ENCODE data around the gene KRABD2.
A peak's percentile ranks its signal among the peaks of the same experiment; 100 is the strongest.
"Not testable (repeated sequence)": the region's sequence is repeated elsewhere in the genome, so short reads cannot be mapped to it uniquely, and the experiment has no call there.

KRABD2 gene

DNA sequence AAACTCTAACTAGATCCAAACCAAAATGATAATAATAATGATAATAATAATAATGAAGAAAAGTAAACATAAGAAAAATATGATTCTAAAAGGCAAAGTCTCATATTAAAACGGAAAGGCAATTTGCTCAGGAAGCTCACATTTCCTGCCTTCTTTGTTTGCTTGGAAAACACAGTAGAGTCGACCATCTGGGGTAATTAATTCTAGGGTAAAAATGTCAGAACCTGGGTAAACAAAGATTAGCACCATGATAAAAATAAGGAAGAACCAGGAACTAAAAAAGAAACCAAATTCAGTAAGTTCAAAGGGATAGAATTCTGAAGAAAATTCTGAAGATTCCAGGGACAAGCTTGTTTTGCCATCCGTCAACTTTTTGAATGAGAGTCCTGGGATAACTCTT, 16.2 kb downstream of the KRABD2 start:
- peak in 1 of 3 experiments; percentile 46 for DNase-seq

DNA sequence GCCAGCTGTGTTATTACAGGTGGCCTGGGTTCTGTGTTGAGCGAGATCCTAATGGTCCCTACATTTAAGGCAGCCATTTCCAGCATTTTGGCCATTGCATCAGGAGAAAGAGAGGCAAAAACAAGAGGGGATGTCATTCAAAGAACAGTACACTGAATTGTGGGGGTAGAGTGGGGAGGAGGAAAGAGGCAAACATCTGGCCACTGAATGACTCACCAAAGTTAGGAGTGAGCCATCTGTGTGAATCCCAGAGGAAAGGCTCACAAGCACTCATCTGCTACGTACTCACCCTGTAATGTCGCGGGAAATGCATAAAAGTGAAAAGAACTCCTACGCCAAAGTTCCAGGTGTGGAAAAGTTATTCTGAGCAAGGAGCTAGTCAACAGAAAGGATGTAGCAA, 16.7 kb downstream of the KRABD2 start:
- DNase-seq, result peak in 2 of 3 experiments; percentile 4 to 46

DNA sequence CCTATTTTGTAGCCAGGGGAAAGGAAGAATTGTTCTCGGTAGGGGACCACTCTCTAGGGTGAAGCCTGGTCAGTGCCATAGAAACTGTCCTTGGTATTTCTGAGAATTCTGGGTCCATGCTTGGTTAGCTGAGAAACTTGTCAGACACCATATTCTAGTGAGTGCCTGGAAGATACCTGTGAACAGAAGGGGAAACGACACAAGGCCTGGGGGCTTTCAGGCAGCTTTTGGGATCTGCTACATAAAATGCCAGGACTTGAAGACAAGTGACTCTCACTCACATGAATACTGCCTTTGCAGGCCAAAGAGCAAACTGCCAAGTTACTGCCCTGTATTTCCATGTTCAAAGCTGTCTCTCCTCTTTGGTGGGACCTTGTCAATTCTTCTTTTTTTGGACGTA, 18.6 kb downstream of the KRABD2 start:
- no peak for DNase-seq

DNA sequence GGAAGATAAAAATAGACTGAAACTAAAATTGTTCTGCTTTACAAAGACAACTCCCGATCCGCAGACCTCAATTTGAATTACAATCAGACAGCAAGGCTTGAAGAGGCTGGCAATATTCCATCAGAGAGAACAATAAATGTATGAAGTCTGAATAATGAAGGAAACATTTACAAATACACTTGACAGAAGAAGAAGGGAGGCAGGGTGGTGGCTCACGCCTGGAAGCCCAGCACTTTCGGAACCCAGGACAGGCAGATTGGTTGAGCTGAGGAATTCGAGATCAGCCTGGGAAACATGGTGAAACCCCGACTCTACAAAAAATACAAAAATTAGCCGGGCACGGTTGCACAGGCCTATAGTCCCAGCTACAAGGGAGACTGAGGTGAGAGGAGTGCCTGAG, 22.3 kb downstream of the KRABD2 start:
- no peak for DNase-seq

DNA sequence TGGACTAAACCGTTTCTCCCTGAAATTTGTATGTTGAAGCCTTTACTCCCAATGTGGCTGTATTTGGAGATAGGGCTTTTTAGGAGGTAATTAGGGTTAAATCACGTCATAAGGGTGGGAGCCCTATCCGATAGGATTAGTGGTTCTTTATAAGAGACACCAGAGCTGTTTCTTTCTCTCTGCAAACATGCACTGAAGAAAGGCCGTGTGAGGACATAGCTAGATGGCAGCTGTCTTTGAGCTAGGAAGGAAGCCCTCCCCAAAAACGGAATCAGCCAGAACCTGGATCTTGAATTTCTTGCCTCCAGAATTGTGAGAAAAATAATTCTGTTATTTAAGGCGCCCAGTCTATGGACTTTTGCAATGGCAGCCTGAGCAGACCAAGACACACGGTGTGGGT, 22.8 kb downstream of the KRABD2 start:
- DNase-seq, result no peak

DNA sequence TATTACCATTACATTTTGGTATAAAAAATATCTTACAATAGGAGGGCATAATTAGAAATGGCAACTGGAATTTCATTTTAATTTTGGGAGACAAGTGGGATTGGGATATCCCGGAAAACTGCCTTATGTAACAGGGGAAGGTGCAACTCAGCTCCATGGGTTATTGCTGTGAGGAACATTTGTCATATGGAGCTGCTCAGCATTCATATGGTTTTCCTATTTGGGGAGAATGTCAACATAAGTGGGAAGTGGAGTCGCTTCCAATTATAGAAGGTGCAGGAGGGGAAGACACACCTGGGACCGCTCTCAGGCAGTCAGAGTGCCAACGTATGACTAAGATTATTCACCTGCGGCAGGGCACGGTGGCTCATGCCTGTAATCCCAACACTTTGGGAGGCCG, 26.2 kb downstream of the KRABD2 start:
- DNase-seq, result no peak

DNA sequence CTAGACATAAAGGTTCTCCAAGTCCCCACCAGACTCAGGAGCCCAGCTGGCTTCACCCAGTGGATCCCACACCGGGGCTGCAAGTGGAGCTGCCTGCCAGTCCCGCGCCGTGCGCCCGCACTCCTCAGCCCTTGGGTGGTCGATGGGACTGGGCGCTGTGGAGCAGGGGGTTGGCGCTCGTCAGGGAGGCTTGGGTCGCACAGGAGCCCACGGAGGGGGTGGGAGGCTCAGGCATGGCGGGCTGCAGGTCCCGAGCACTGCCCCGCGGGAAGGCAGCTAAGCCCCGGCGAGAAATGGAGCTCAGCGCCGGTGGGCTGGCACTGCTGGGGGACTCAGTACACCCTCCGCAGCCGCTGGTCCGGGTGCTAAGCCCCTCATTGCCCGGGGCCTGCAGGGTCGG, 29.5 kb downstream of the KRABD2 start:
- DNase-seq, result not testable (repeated sequence)

DNA sequence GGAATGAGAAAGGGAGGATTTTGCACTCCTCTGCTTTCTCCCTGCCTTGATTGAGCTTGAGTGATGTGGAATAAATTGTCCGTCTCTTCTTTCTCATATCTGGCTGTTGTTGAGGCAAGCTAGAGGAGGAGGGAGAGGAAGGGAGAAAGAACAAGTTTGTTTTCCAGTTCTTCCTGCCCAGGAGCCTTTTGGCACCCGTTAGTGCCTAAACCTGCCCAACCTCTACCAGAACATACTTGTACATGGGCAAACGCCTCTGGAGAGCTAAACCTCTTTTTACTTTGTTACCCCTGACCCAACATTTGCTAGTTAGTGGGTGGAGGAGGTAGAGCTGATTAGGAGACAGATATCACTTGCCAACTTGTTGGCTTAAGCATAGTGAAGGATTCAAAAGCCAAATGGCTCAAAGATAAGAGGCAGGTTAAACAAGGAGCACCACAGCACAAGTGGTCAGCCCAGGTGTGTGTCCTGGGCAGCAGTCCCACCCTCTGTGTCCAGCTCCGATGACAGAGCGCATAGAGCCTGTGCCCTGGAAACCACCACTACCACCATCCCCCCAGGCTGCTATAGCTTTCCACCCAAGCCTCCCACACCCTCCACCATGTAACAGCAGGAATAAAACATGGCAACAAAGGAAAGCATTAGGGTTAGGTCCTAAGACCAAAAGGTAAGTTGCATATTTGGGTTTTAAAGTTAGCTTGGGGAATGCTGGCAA, 30.4 kb downstream of the KRABD2 start:
- no peak for DNase-seq

DNA sequence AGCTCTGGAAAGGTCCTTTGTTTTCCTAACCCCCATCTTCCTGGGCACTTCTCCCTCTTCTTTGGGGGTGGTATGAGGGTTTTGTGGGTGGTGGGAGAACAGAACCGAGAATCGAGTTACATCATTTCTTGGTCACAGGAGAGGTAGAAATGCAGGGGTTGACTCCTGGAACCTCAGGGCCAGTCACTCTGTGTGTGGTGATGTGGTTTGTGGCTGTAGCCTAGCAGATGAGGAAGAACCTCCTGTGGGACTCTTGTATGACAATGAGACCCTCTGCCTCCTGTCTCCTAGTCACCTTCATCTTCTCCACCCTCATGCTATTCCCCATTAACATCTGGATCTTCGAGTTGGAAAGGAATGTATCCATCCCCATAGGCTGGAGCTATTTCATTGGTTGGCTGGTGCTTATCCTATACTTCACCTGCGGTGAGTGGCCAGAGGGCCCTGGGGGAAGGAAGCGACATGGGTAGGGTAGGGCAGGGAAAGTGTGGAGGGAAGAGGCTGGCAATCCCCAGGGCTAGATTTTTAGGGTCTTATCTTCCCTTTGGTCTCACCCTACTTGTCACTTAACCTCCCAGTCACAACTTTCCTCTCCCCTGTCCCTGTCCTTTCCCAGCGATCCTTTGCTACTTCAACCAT, 31.3 kb downstream of the KRABD2 start:
- DNase-seq, result no peak

DNA sequence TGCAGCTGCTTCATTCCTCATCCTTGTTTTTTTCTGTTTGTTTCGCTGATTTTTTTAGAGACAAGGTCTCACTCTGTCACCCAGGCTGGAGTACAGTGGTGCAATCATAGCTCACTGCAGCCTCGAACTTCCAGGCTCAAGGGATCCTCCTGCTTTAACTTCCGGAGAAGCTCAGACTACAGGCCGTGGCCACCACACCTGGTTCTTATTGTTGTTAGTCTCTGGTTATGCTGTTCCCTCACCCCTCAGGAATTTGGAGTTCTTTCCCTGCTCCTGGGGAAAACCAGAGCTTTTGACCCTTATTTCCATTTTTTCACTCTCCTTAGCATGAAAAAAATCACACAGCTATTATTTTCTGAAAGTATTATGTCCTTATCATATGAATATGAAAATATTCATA, 35.0 kb downstream of the KRABD2 start:
- DNase-seq, result no peak

DNA sequence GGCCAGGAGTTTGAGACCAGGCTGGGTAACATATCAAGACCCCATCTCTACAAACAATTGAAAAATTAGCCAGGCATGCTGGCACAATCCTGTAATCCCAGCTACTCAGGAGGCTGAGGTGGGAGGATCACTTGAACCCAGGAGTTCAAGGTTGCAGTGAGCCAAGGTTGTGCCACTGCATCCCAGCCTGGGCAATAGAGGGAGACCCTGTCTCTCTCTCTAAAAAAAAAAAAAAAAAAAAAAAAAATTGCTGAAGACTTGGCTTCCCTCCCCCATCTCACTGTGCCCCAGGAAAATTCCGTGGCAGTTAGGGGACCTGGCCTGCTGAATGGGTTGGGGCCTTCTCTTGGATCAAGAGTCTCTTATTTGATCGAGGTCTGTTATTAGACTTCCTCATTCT, 37.0 kb downstream of the KRABD2 start, which contains the start of gene ODF4:
TSS of gene ODF4 (plus strand) at position 301 of the 400 bp plus-strand sequence. CDS start 212 bp downstream, outside the sequence.
- DNase-seq, result no peak

DNA sequence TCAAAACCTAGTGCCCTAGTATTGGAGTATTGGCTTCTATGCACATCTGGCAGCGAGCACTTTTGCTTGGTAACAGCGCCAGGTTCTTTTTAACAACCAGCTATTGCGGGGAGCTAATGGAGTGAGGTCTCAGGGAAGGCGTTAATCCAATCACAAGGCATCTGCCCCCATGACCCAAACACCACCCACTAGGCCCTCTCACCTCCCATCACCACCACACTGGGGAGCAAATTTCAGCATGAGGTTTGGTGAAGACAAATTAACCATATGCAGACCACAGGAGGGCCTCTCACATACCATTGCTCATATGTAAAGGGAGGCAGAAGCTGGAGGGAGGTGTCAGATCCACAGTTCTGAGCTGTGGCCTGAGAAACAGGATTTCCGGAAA, 37.8 kb downstream of the KRABD2 start:
- no peak for DNase-seq

DNA sequence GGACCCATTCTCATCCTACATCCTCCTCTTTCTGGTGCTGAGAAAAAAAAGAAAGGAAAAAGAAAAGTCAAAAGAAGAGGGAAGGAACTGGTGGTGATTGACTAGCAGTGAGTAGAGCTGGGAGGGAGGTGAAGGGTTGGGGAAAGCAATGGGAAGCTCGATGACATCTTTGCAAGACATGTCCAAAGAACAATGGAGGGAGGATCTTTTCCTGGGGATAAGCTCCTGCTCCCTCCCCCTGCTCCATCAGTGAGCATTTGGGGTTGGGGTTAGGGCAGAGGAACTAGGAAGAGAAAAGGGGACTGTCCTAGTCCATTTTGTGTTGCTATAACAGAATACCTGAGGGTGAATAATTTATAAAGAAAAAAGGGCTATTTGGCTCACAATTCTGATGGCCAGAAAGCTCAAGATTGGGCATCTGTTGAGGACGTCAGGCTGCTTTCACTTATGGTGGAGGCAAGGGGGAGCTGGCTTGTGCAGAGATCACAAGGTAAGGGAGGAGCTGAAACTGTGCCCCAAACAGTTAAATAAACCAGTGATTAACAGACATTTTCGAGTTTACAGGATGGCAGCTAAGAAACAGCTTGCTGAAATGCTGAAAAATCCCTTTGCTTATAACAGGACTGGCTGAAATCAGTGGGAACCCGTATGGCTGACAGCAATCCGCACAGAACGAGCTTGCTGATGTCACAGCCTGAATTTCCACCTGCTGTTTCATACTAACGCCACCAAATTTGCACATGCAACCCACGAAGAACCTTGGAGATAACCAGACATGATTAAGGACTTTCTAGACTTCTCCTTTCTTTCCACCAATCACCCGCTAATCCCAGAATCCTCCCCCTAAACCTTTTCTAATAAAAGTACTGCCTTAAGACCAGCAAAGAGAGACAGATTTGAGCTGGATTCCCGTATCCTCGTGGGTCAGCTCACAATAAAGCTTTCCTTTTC, 38.4 kb downstream of the KRABD2 start:
- peak in 1 of 3 experiments; percentile 1 for DNase-seq

DNA sequence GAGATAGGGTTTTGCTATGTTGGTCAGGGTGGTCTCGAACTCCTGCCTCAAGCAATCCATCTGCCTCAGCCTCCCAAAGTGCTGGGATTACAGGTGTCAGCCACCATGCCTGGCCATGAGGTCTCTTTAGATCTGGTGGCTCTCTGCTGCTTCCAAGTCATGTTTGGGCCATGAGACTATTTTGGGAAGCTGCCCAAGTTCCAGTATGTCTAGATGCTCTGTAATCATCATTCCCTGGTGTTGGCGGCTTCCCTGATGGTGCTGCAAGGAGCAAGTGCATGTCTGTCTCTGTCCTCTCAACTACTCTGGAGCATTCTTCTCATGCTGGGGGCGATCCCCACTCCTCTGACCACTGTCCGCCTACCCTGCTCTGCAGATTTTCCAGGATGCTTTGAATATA, 43.2 kb downstream of the KRABD2 start:
- no peak for DNase-seq

DNA sequence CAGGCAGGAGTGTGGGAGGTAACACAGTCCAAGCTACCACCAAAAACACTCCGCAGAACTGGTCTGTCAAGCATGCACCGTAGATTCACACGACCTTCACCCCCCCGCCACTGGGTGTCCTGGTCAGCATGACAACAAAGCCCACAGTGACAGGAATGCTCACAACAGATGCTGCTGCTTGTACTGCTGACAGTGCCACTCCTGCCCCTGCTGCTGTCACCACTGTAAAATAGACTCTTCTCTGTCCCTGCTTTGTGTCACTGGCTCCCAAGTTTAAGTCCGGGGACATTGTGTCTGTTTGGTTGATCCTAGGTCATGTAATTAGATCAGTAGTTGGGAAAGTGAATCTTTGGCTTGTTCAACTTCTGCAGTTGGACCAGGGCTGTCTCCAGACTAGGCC, 43.8 kb downstream of the KRABD2 start:
- DNase-seq, result peak in 1 of 3 experiments; percentile 1

DNA sequence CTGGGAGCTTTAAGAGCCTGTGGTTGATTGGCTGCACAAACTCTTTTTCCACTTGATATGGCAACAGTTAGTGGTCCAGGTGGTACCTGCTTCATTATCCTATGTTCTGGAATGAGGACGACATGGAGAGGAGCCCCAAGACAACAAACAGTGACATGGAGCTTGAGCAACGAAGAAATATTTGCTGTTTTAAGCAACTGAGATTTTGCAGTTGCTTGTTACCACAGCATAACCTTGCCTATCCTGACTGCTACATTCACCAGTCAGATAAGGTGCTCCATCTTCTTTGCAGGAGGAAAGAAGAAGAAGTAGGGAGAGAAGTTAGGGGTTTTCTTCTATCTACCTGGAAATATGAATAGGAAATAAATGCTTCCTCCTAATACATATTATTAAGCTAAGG, 44.4 kb downstream of the KRABD2 start:
- no peak for DNase-seq

DNA sequence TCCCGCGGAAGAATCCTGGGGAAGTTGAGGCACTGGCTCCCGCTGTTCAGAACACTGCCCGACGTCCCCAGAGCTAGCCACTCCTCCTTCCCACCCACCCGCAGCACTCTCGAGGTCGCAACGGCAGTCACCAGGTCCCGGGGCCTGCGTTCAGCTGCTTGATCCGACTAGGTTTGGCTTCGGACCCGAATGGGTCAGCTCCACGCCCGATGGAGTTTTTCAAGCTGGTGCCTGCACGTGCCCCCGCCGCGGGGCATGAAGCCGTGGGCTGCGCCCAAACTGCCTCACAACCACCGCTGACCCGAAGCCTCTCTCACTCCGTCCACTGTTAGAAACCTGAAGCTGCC, 49.2 kb downstream of the KRABD2 start:
- no peak for DNase-seq
